ENCODE data around the gene ADAMTS4. TPM values are rescaled to one million over a fixed set of nuclear protein-coding genes. Genes with fewer than 3 reads are reported as not detected.

ADAMTS4 gene
- total and polyA plus RNA-seq, 8 donors = 0.89 to 20.6 (median 2.3) TPM

DNA sequence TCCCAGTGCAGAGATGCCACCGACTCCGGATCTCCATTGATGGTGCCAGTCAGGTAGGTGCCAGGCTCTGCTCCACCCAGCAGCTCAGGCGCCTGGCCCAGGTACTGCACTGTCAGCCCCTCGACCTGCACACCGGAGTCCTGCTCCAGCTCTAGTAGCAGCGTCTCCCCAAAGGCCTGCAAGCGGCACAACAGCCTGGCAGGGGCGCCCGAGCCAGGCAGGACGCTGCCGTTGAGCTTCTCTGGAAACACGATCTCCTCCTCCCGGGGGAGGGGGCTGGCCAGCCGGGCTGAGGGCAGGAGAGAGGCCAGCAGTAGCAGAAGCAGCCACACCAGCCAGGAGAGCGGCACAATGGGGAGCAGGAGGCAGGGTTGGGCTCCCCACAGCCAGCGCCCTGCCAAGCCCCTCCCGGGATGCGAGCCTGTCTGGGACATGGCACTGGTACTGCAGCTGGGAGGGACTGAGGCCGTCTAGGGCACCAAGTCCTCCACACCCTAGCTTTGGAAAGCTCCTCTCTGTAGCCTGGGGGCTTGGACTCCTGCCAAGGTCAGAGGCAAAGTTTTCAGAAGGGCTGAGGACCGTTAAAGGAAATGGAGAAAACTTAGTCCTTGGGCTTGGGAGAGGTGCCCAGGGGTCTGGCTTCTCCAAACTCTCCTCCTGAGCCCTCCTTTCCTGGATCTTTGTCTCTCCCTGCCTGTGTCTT lies 509 bp downstream of the ADAMTS4 start:
- Histone ChIP-seq H3K4me3 (peak overlapping the region; percentile 33 to 56 (median 50)), H3K4me1 (peaks cover 20 to 90% (median 68%) of the 10 kb centered on the region in 4 donors), H3K27ac (peak overlapping the region; percentile 57 to 98 (median 96)), H3K36me3 (peaks cover 0 to 17% (median 7%) of the 10 kb centered on the region in 4 donors), H3K9me3 (no peaks in the 10 kb centered on the region), H3K27me3 (peaks cover 0 to 8% (median 0%) of the 10 kb centered on the region in 3 donors)
- peak in 1 of 2 donors; percentile 71 for DNase-seq
- intact Hi-C loops (cut with DNase I; ENCODE audit: low total_unique reads) = no loop called here
- WGBS, 5 donors = 12 to 26% (median 21%) methylated on average over 4 to 20 of the region's 20 CpGs
- TF ChIP-seq POLR2AphosphoS5 (IDR thresholded peaks at IDR 0.05) (no peak), EP300 (IDR thresholded peaks at IDR 0.05) (no peak), POLR2A (IDR thresholded peaks at IDR 0.05) (no peak)
- TF ChIP-seq, protein P1, sequence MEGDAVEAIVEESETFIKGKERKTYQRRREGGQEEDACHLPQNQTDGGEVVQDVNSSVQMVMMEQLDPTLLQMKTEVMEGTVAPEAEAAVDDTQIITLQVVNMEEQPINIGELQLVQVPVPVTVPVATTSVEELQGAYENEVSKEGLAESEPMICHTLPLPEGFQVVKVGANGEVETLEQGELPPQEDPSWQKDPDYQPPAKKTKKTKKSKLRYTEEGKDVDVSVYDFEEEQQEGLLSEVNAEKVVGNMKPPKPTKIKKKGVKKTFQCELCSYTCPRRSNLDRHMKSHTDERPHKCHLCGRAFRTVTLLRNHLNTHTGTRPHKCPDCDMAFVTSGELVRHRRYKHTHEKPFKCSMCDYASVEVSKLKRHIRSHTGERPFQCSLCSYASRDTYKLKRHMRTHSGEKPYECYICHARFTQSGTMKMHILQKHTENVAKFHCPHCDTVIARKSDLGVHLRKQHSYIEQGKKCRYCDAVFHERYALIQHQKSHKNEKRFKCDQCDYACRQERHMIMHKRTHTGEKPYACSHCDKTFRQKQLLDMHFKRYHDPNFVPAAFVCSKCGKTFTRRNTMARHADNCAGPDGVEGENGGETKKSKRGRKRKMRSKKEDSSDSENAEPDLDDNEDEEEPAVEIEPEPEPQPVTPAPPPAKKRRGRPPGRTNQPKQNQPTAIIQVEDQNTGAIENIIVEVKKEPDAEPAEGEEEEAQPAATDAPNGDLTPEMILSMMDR (IDR thresholded peaks at IDR 0.05) = no peak

DNA sequence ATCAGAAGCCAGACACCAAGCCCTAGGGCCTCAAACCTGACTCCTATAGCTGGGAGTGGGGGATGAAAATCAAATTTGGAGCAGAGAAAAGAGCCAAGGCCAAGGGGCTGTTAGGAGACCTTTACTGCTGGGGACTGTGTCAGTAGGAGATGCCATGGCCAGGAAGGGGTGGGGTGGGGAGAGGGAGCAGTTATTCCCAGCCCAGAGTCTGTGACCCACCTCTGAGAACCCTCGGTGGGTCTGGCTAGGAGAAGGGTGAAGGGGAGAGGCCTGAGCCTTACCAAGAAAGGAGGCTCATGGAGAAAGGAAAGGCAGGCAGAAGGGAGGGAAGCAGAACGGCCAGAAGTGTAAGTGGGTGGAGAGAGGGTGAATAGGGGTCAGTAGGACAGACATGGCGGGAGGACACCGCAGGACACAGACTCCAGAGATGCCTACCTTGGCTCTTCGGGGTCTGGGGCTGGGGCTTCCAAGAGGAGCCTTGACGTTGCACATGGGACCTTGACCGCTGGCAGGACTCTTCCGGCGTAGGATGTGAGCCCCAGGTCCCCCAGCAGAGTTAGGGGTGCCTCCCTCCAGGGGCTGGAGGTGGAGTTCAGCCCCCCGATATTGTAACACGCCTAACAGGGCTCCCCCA lies 1.2 kb downstream of the ADAMTS4 start:
- TF ChIP-seq EP300 (IDR thresholded peaks at IDR 0.05) = no peak
- no peak for TF ChIP-seq POLR2A (IDR thresholded peaks at IDR 0.05)
- TF ChIP-seq, protein P1 (IDR thresholded peaks at IDR 0.05) = no peak
- no peak for TF ChIP-seq POLR2AphosphoS5 (IDR thresholded peaks at IDR 0.05)
- H3K9me3 ChIP-seq = no peaks in the 10 kb centered on the region
- peak overlapping the region; percentile 33 to 56 (median 50) for H3K4me3 ChIP-seq
- peaks cover 0 to 19% (median 10%) of the 10 kb centered on the region in 4 donors for H3K36me3 ChIP-seq
- peaks cover 0 to 8% (median 0%) of the 10 kb centered on the region in 3 donors for H3K27me3 ChIP-seq
- H3K4me1 ChIP-seq = peaks cover 19 to 90% (median 67%) of the 10 kb centered on the region in 4 donors
- intact Hi-C loops (cut with DNase I; ENCODE audit: low total_unique reads) = no loop called here
- 66 to 83% (median 74%) methylated on average over 5 to 11 of the region's 11 CpGs for WGBS, 5 donors
- H3K27ac ChIP-seq = peak overlapping the region; percentile 57 to 98 (median 96)
- DNase-seq = no peak

DNA sequence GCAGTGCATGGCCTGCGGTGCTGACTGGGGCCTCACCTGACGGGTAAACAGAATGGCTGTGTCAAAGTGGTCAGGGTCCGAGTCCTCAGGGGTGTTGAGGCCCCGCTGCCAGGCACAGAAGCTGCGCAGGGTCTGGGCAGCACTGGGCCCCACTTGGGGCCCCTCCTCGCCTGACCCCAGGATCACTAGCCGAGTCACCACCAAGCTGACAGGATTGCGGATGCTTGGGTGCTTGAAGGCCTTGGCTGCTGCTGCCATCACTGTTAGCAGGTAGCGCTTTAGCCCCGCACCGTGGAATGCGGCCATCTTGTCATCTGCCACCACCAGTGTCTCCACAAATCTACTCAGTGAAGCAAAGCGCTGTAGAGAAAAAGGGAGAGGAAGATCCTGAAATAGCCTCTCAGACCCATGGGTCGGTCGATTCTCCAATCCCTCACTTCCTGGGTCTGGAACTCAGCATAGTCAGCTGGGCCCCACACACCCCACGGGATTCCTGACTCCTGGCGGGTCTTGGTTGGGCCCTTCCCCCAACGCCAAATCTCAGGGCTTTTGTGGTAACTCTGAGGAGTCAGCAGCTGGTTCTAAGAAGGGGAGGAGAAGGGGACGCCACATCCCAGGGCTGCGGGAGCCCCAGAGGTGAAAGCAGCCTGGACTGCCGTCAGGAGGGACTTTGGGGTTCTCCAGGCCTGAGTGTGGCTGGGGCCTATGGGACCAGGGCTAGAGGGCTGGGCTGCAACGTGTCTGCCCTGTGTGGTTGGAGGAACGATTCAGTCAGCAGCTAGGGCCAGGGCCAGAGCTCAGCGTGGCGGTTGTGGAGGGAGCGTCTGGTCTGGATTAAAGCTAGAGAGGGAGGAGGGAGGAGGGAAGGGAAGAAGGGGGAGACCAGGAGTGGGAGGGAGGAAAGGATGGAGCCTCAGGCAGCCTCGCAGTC lies 2.1 kb downstream of the ADAMTS4 start:
- H3K27ac ChIP-seq = peak overlapping the region in 4 of 5 donors; percentile 95 to 98 (median 96)
- H3K27me3 ChIP-seq = peaks cover 0 to 8% (median 0%) of the 10 kb centered on the region in 3 donors
- H3K36me3 ChIP-seq = peaks cover 0 to 21% (median 10%) of the 10 kb centered on the region in 4 donors
- H3K9me3 ChIP-seq = no peaks in the 10 kb centered on the region
- DNase-seq = peak in 1 of 2 donors; percentile 90
- peak overlapping the region; percentile 33 to 56 (median 50) for H3K4me3 ChIP-seq
- WGBS, 5 donors = 62 to 81% (median 76%) methylated on average over 20 to 27 of the region's 27 CpGs
- H3K4me1 ChIP-seq = peaks cover 20 to 99% (median 67%) of the 10 kb centered on the region in 4 donors
- intact Hi-C loops (cut with DNase I; ENCODE audit: low total_unique reads) = no loop called here
- TF ChIP-seq, protein P1 (IDR thresholded peaks at IDR 0.05) = no peak
- no peak for TF ChIP-seq EP300 (IDR thresholded peaks at IDR 0.05)

DNA sequence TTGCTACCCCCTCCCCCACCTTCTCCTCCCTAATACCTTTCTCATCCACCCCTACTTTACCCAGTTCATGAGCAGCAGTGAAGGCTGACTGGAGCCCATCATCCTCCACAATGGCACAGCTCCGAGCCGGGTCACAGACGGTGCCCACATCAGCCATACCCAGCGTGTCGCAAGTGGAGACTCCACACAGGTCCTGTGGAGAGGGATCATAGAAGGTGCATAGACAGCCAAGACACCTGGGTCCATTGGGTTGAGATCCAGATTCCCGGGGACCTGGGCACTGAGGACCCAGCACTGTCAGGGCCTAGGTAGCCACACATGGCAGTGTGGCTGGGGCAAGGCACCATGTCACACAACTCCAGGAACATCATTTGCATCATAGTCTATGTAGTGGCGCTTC lies 2.7 kb downstream of the ADAMTS4 start:
- H3K36me3 ChIP-seq = peaks cover 0 to 28% (median 16%) of the 10 kb centered on the region in 4 donors
- intact Hi-C loops (cut with DNase I; ENCODE audit: low total_unique reads) = no loop called here
- no peaks in the 10 kb centered on the region for H3K9me3 ChIP-seq
- peaks cover 0 to 8% (median 0%) of the 10 kb centered on the region in 3 donors for H3K27me3 ChIP-seq
- peak overlapping the region in 3 of 4 donors; percentile 45 to 56 (median 55) for H3K4me3 ChIP-seq
- H3K27ac ChIP-seq = peak overlapping the region in 3 of 5 donors; percentile 95 to 98 (median 96)
- DNase-seq = no peak
- peaks cover 14 to 93% (median 61%) of the 10 kb centered on the region in 4 donors for H3K4me1 ChIP-seq
- 91 to 99% (median 98%) methylated on average over 7 of the region's 7 CpGs for WGBS, 5 donors
- no peak for TF ChIP-seq POLR2AphosphoS5 (IDR thresholded peaks at IDR 0.05)
- TF ChIP-seq, protein P1 (IDR thresholded peaks at IDR 0.05) = no peak
- TF ChIP-seq POLR2A (IDR thresholded peaks at IDR 0.05) = no peak
- TF ChIP-seq EP300 (IDR thresholded peaks at IDR 0.05) = no peak
